Smooth muscle cell of the brain vasculature (primary cell): ENCODE measurements around the gene CHD6.

Experiments
- DNase-seq: peaks from one replicate; pipeline ENCODE4 v3.0.0-alpha.2; 2012; ENCODE audit warnings: low read depth, low spot score

Gene CHD6

GRCh38 chr20:41366546-41367392 is 251.4 kb downstream of the CHD6 start, which contains the start of gene EMILIN3:
Gene EMILIN3, minus strand, starts transcription at chr20:41366818. Its CDS starts 184 bp downstream, at chr20:41366634.
- DNase-seq: no peak

GRCh38 chr20:41365777-41366545 is 252.2 kb downstream of the CHD6 start:
- DNase-seq: no peak

GRCh38 chr20:41364967-41365765 is 253.0 kb downstream of the CHD6 start:
- DNase-seq: no peak

GRCh38 chr20:41364236-41364855 is 253.8 kb downstream of the CHD6 start:
- no peak for DNase-seq

GRCh38 chr20:41363601-41364000 is 254.6 kb downstream of the CHD6 start:
- DNase-seq: no peak

- DNase-seq: no peak
Observed at GRCh38 chr20:41362748-41363140, 255.4 kb downstream of the CHD6 start.

GRCh38 chr20:41361757-41362747 is 256.1 kb downstream of the CHD6 start:
- DNase-seq: no peak

GRCh38 chr20:41360831-41361756 is 257.1 kb downstream of the CHD6 start:
- no peak for DNase-seq

GRCh38 chr20:41359541-41360011 is 258.6 kb downstream of the CHD6 start:
- no peak for DNase-seq

- DNase-seq: no peak
Observed at GRCh38 chr20:41358717-41359116, 259.5 kb downstream of the CHD6 start.

GRCh38 chr20:41358230-41358629 is 259.9 kb downstream of the CHD6 start:
- DNase-seq: no peak

- DNase-seq: no peak
Observed at GRCh38 chr20:41357424-41358163, 260.6 kb downstream of the CHD6 start.

GRCh38 chr20:41356951-41357350 is 261.2 kb downstream of the CHD6 start:
- DNase-seq: no peak

- DNase-seq: no peak
Observed at GRCh38 chr20:41355598-41356203, 262.5 kb downstream of the CHD6 start.

GRCh38 chr20:41355192-41355591 is 263.0 kb downstream of the CHD6 start:
- DNase-seq: no peak

- DNase-seq: no peak
Observed at GRCh38 chr20:41353530-41353929, 264.6 kb downstream of the CHD6 start.

GRCh38 chr20:41352666-41353065 is 265.5 kb downstream of the CHD6 start:
- no peak for DNase-seq

- DNase-seq: no peak
Observed at GRCh38 chr20:41352106-41352505, 266.1 kb downstream of the CHD6 start.
